K562 (cell line): ENCODE measurements around the gene NPEPL1. TPM values are rescaled to one million over a fixed set of nuclear protein-coding genes. Genes with fewer than 3 reads are reported as not detected.

ENCODE experiments used
- ATAC-seq: fragments of 200-7000 bp; cut with Tn5 transposase; 3 replicates; pipeline ENCODE4 v1.9.1; 2020; ENCODE audit warnings: moderate library complexity
- BruUV-seq: library from RNA; stranded (reverse); fragments of 400-500 nt; replicated peaks from 2 replicates; lab custom pipeline; 2021; lab: Mats Ljungman, UMichigan
- CTCF ChIA-PET: fragments of 300-600 bp; formaldehyde crosslinking; extraction: SDS; loops from one replicate; lab custom pipeline; 2021; ENCODE audit warnings: low intra/inter-chr PET ratio; lab: Yijun Ruan, JAX
- POLR2A ChIA-PET: fragments of 300-600, 350-650 bp; sonication (Branson Sonifier 250); formaldehyde crosslinking; extraction: SDS; loops from one replicate; lab custom pipeline; 2021; ENCODE audit warnings: antibody characterized with exemption, inconsistent platforms; lab: Yijun Ruan, JAX
- DNase-seq, 4 experiments: peaks; one replicate each; pipeline versions ENCODE4 v3.0.0 to v3.0.0-alpha.2; 2011 to 2018; ENCODE audit warnings: low spot score in 3 of 4, mixed read lengths in 3 of 4; ENCODE audit errors: extremely low read depth in 1 of 4
- FAIRE-seq: peaks from 2 replicates; lab custom pipeline; 2011; peaks lifted over from hg19 to GRCh38; lab: Jason Lieb, UNC
- H2AFZ ChIP-seq: 2 replicates; pipeline ENCODE4 v1.6.0; 2011; ENCODE audit warnings: low read depth, low read length, control low read depth, inconsistent platforms
- H3K27ac ChIP-seq: fragments of 200-600 bp; 3 replicates; pipeline ENCODE4 v1.8.0; 2011; ENCODE audit warnings: low read depth, mild to moderate bottlenecking, control low read depth, inconsistent platforms, low read length, moderate library complexity, mixed read lengths; ENCODE audit errors: extremely low read depth
- H3K27me3 ChIP-seq, 2 experiments: fragments of 300-600 bp in 1 of 2; 2 replicates in 1 of 2; 3 replicates in 1 of 2; pipeline versions ENCODE4 v1.6.0 to v1.8.0; 2011; ENCODE audit warnings: inconsistent platforms in 2 of 2, low read length in 2 of 2, mild to moderate bottlenecking in 1 of 2, mixed read lengths in 1 of 2, moderate library complexity in 1 of 2; ENCODE audit not compliant: control insufficient read depth in 2 of 2, insufficient read depth in 2 of 2
- H3K36me3 ChIP-seq: fragments of 300-600 bp; 3 replicates; pipeline ENCODE4 v1.8.0; 2011; ENCODE audit warnings: mild to moderate bottlenecking, low read length, inconsistent platforms; ENCODE audit not compliant: control insufficient read depth, insufficient read depth
- H3K4me1 ChIP-seq, 2 experiments: fragments of 200-600 bp in 1 of 2; replicated peaks in 1 of 2; 2 replicates in 1 of 2; 3 replicates in 1 of 2; pipeline versions ENCODE4 v1.5.1 to v1.8.0; 2011; ENCODE audit warnings: inconsistent platforms in 2 of 2, low read length in 2 of 2, mild to moderate bottlenecking in 1 of 2, mixed read lengths in 1 of 2, moderate library complexity in 1 of 2; ENCODE audit not compliant: control insufficient read depth in 2 of 2, insufficient read depth in 2 of 2
- H3K4me2 ChIP-seq: 2 replicates; pipeline ENCODE4 v1.6.1; 2011; ENCODE audit warnings: low read length, control low read depth, inconsistent platforms, mixed read lengths; ENCODE audit not compliant: insufficient read depth
- H3K4me3 ChIP-seq: fragments of 200-600 bp; sonication (generic), shearing (Covaris generic); 2 replicates; pipeline ENCODE4 v1.5.1; 2016; ENCODE audit warnings: control low read depth, inconsistent platforms
- H3K79me2 ChIP-seq: fragments of 200-600 bp; 3 replicates; pipeline ENCODE4 v1.8.0; 2011; ENCODE audit warnings: low read length, inconsistent platforms; ENCODE audit not compliant: control insufficient read depth, insufficient read depth
- H3K9ac ChIP-seq, 2 experiments: 2 replicates each; pipeline versions ENCODE4 v1.6.0 to v1.6.1; 2011; ENCODE audit warnings: low read depth in 2 of 2, low read length in 2 of 2, control low read depth in 1 of 2, inconsistent platforms in 1 of 2, mild to moderate bottlenecking in 1 of 2, mixed read lengths in 1 of 2; ENCODE audit not compliant: insufficient read depth in 1 of 2
- H3K9me1 ChIP-seq: one replicate; pipeline ENCODE4 v1.6.0; 2011; ENCODE audit warnings: inconsistent platforms, mild to moderate bottlenecking, low read length, moderate library complexity; ENCODE audit not compliant: control insufficient read depth, insufficient read depth
- H3K9me3 ChIP-seq: replicated peaks from 2 replicates; pipeline ENCODE4 v1.5.1; 2011; ENCODE audit warnings: low read depth, low read length, inconsistent platforms; ENCODE audit not compliant: control insufficient read depth, insufficient read depth
- H4K20me1 ChIP-seq: replicated peaks from 2 replicates; pipeline ENCODE4 v1.6.1; 2011; ENCODE audit warnings: low read length, inconsistent platforms, mixed read lengths; ENCODE audit not compliant: control insufficient read depth, insufficient read depth
- BRCA1 ChIP-seq, 2 experiments: fragments of 450-650 bp in 1 of 2; sonication (generic) in 1 of 2; formaldehyde crosslinking in 1 of 2; IDR thresholded peaks; 2 replicates each; pipeline versions ENCODE4 v1.5.0 to v1.6.1; 2017 to 2020; ENCODE audit warnings: mild to moderate bottlenecking in 1 of 2, missing genetic modification reagents in 1 of 2
- FOXP1 ChIP-seq: sonication (generic); formaldehyde crosslinking; IDR thresholded peaks from 2 replicates; pipeline ENCODE4 v1.8.0; 2022; ENCODE audit warnings: mild to moderate bottlenecking, missing genetic modification reagents
- GTF2E2 ChIP-seq: fragments of 200-800 bp; sonication (Bioruptor generic); IDR thresholded peaks from 2 replicates; pipeline ENCODE4 v1.6.1; 2016; ENCODE audit warnings: missing genetic modification characterization, missing compliant biosample characterization
- KLF13 ChIP-seq: fragments of 450-650 bp; IDR thresholded peaks from 2 replicates; pipeline ENCODE4 v1.6.1; 2016; ENCODE audit warnings: missing genetic modification characterization, low read depth, mild to moderate bottlenecking, missing compliant biosample characterization, moderate library complexity, borderline replicate concordance
- KLF6 ChIP-seq: fragments of 250-450 bp; sonication (Bioruptor Pico); IDR thresholded peaks from 2 replicates; pipeline ENCODE4 v1.4.0; 2020; ENCODE audit warnings: mild to moderate bottlenecking, moderate library complexity, borderline replicate concordance
- LCOR ChIP-seq: sonication (generic); formaldehyde crosslinking; IDR thresholded peaks from 2 replicates; pipeline ENCODE4 v1.8.0; 2022; ENCODE audit warnings: mild to moderate bottlenecking, missing genetic modification reagents
- MAFK ChIP-seq: IDR thresholded peaks from 2 replicates; pipeline ENCODE4 v1.6.1; 2011; ENCODE audit warnings: low read length, improper control_type of control experiment
- NFRKB ChIP-seq: fragments of 450-650 bp; IDR thresholded peaks from 2 replicates; pipeline ENCODE4 v1.6.1; 2016; ENCODE audit warnings: low read depth
- SMC3 ChIP-seq: conservative IDR thresholded peaks from 2 replicates; pipeline ENCODE4 v1.6.1; 2011; ENCODE audit warnings: low read depth, low read length, improper control_type of control experiment; ENCODE audit not compliant: insufficient read depth
- TAF15 ChIP-seq: fragments of 200-400 bp; formaldehyde crosslinking; IDR thresholded peaks from 2 replicates; pipeline ENCODE4 v1.6.1; 2017; ENCODE audit warnings: mild to moderate bottlenecking, low read depth, low read length, moderate library complexity
- TOE1 ChIP-seq, 2 experiments: fragments of 450-650 bp in 1 of 2; sonication (generic) in 1 of 2; formaldehyde crosslinking in 1 of 2; IDR thresholded peaks; 2 replicates each; pipeline versions ENCODE4 v1.7.1 to v1.8.0; 2016 to 2022; ENCODE audit warnings: borderline replicate concordance in 2 of 2, mild to moderate bottlenecking in 2 of 2, antibody characterized with exemption in 1 of 2, inconsistent platforms in 1 of 2, low read depth in 1 of 2, missing genetic modification reagents in 1 of 2, moderate library complexity in 1 of 2
- TRIM24 ChIP-seq, 2 experiments: fragments of 450-650 bp; IDR thresholded peaks; 2 replicates each; pipeline ENCODE4 v1.6.1; 2016
- U2AF1 ChIP-seq: fragments of 200-400 bp; formaldehyde crosslinking; optimal IDR thresholded peaks from 2 replicates; pipeline ENCODE3; 2017; ENCODE audit warnings: mild to moderate bottlenecking, low read depth, low read length, moderate library complexity
- U2AF2 ChIP-seq: fragments of 200-400 bp; formaldehyde crosslinking; optimal IDR thresholded peaks from 2 replicates; pipeline ENCODE3; 2017; ENCODE audit warnings: low read depth, mild to moderate bottlenecking, low read length
- WGBS: fragments of 100-300 bp; shearing (Covaris generic); methylation state at CpG from one replicate; pipeline ENCODE4 v1.1.6; 2016; ENCODE audit warnings: low coverage, mixed read lengths; ENCODE audit not compliant: insufficient coverage; ENCODE audit errors: missing lambda C conversion rate; 5-methylcytosine and 5-hydroxymethylcytosine counted together
- in situ Hi-C: fragments of 300-500 bp; cut with MboI; formaldehyde crosslinking; loops from 4 replicates; pipeline ENCODE4 v1.15.0; 2018; ENCODE audit warnings: inconsistent platforms, mixed read lengths
- intact Hi-C: fragments of 100-400 bp; cut with micrococcal nuclease; formaldehyde crosslinking; loops from 2 replicates; pipeline ENCODE4 v1.14.2; 2022
- polyA plus RNA-seq, 8 experiments: library from polyadenylated mRNA; depleted of rRNA in 4 of 8; stranded (reverse) in 5 of 8; unstranded in 3 of 8; fragments of >200 nt; fragmentation: Nextera tagmentation in 2 of 8; fragmentation: Illumina TruSeq in 1 of 8; extraction: Ambion mirVana in 2 of 8; extraction: Trizol in 1 of 8; gene quantifications; 2 replicates each; pipeline versions ENCODE4 v1.2.1 to v1.2.3, GENCODE V29; 2011 to 2014; ENCODE audit warnings: inconsistent platforms in 1 of 8, missing spikeins in 1 of 8
- total RNA-seq, 7 experiments: library from RNA; depleted of rRNA in 6 of 7; stranded (reverse); fragments of >200 nt in 6 of 7; fragmentation: Illumina TruSeq in 2 of 7; extraction: Trizol in 2 of 7; gene quantifications; 2 replicates each; pipeline versions ENCODE4 v1.2.1 to v1.2.3, GENCODE V29; 2011 to 2021; ENCODE audit warnings: low replicate concordance in 1 of 7
- TF ChIP-seq, protein P1 (sequence below), 2 experiments: fragments of 450-650 bp in 1 of 2; IDR thresholded peaks; 2 replicates each; pipeline ENCODE4 v1.6.1; 2011 to 2017; ENCODE audit warnings: low read depth in 2 of 2, antibody characterized with exemption in 1 of 2, borderline replicate concordance in 1 of 2, low read length in 1 of 2, mild to moderate bottlenecking in 1 of 2, mixed read lengths in 1 of 2; ENCODE audit not compliant: control insufficient read depth in 1 of 2
- TF ChIP-seq, protein P2 (sequence below): sonication (generic); formaldehyde crosslinking; IDR thresholded peaks from 2 replicates; pipeline ENCODE4 v1.8.0; 2022; ENCODE audit warnings: missing genetic modification reagents, mild to moderate bottlenecking, borderline replicate concordance

The NPEPL1 gene
- total and polyA plus RNA-seq, 9 of the 15 experiments (the other 6 are each of a cell fraction or from before 2014, with no cell fraction given): 0.04 to 5.6 (median 0.94) TPM

DNA sequence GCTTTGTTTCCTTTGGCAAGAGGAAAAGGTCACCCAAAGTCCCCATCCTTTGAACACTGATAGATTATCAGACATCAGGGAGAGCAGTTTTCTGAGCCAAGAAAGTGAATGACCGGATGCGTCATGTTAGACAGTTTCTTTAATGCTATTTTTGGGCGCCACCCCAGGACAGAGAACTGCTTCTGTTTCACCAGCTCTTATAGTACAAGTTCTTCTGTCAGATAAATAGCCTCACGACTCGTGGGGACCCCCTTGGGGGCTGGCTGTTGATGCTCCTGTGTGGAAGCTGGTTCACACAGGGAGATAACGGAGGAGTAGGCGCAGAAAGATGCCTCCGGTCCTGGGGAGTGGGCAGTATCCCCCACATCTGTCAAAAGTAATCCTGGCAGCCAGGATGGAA is 54.6 kb downstream of the NPEPL1 start:
- DNase-seq: no peak
- Histone ChIP-seq H2AFZ (no peak overlapping the region), H3K4me3 (no peak overlapping the region), H4K20me1 (peaks cover 4% of the 10 kb centered on the region; the same call in 1 of the 2 replicates), H3K4me2 (no peak overlapping the region), H3K9me3 (no peaks in the 10 kb centered on the region), H3K9ac (no peak overlapping the region), H3K36me3 (no peaks in the 10 kb centered on the region), H3K27me3 (peaks cover 8 to 31% of the 10 kb centered on the region in 2 experiments; a peak in 4 of 5 replicates), H3K27ac (no peak overlapping the region), H3K79me2 (no peaks in the 10 kb centered on the region), H3K9me1 (no peaks in the 10 kb centered on the region), H3K4me1 (no peaks in the 10 kb centered on the region)
- BruUV-seq: no TSS peak
- no peak for TF ChIP-seq FOXP1 (CRISPR knock-in tag)
- TF ChIP-seq, protein P1, sequence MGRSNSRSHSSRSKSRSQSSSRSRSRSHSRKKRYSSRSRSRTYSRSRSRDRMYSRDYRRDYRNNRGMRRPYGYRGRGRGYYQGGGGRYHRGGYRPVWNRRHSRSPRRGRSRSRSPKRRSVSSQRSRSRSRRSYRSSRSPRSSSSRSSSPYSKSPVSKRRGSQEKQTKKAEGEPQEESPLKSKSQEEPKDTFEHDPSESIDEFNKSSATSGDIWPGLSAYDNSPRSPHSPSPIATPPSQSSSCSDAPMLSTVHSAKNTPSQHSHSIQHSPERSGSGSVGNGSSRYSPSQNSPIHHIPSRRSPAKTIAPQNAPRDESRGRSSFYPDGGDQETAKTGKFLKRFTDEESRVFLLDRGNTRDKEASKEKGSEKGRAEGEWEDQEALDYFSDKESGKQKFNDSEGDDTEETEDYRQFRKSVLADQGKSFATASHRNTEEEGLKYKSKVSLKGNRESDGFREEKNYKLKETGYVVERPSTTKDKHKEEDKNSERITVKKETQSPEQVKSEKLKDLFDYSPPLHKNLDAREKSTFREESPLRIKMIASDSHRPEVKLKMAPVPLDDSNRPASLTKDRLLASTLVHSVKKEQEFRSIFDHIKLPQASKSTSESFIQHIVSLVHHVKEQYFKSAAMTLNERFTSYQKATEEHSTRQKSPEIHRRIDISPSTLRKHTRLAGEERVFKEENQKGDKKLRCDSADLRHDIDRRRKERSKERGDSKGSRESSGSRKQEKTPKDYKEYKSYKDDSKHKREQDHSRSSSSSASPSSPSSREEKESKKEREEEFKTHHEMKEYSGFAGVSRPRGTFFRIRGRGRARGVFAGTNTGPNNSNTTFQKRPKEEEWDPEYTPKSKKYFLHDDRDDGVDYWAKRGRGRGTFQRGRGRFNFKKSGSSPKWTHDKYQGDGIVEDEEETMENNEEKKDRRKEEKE (IDR thresholded peaks at IDR 0.05; ENCODE audit: borderline replicate concordance in 1 of 2, control insufficient read depth in 1 of 2, low read depth in 2 of 2, low read length in 1 of 2): no peak
- TF ChIP-seq TAF15: no peak
- no peak for TF ChIP-seq SMC3
- no peak for TF ChIP-seq KLF6 (CRISPR knock-in tag)
- TF ChIP-seq NFRKB: no peak
- no peak for TF ChIP-seq MAFK
- no peak for TF ChIP-seq TRIM24 (IDR thresholded peaks at IDR 0.05)
- no peak for TF ChIP-seq LCOR (CRISPR knock-in tag)
- TF ChIP-seq GTF2E2: no peak
- TF ChIP-seq U2AF1: no peak
- no peak for TF ChIP-seq KLF13 (tag)
- no peak for TF ChIP-seq TOE1 (IDR thresholded peaks at IDR 0.05; ENCODE audit: borderline replicate concordance)
- no peak for TF ChIP-seq TOE1 (CRISPR knock-in tag; IDR thresholded peaks at IDR 0.05; ENCODE audit: borderline replicate concordance, low read depth)
- no peak for TF ChIP-seq U2AF2
- TF ChIP-seq, protein P2, sequence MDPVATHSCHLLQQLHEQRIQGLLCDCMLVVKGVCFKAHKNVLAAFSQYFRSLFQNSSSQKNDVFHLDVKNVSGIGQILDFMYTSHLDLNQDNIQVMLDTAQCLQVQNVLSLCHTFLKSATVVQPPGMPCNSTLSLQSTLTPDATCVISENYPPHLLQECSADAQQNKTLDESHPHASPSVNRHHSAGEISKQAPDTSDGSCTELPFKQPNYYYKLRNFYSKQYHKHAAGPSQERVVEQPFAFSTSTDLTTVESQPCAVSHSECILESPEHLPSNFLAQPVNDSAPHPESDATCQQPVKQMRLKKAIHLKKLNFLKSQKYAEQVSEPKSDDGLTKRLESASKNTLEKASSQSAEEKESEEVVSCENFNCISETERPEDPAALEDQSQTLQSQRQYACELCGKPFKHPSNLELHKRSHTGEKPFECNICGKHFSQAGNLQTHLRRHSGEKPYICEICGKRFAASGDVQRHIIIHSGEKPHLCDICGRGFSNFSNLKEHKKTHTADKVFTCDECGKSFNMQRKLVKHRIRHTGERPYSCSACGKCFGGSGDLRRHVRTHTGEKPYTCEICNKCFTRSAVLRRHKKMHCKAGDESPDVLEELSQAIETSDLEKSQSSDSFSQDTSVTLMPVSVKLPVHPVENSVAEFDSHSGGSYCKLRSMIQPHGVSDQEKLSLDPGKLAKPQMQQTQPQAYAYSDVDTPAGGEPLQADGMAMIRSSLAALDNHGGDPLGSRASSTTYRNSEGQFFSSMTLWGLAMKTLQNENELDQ (CRISPR knock-in tag): no peak
- no peak for TF ChIP-seq BRCA1 (IDR thresholded peaks at IDR 0.05)
- TF ChIP-seq BRCA1 (CRISPR knock-in tag; IDR thresholded peaks at IDR 0.05): no peak
- ChIA-PET POLR2A (interaction anchor here (0.6 kb wide), 1 partner anchor 10 kb away, joined by 3 read pairs; no protein-coding TSS in a partner anchor), CTCF (no interaction called here)
- no peak for ATAC-seq
- intact Hi-C loops: no loop called here
- no peak for FAIRE-seq
- in situ Hi-C loops: no loop called here
- WGBS: 2% methylated on average over 7 of the region's 8 CpGs
